ENCODE data around the gene CCND2.

CCND2 gene

GRCh38 chr12:4275016-4275869, 1.7 kb downstream of the CCND2 start:
- Histone ChIP-seq H4K20me1 (peaks cover 60% of the 10 kb centered on the region), H3K27me3 (peaks cover 91% of the 10 kb centered on the region), H3K27ac (no peak overlapping the region), H3K36me3 (no peaks in the 10 kb centered on the region), H3K4me3 (no peak overlapping the region), H3K4me1 (peaks cover 33% of the 10 kb centered on the region), H3K4me2 (peak overlapping the region; percentile 69; the same call in 1 of the 2 replicates), H3K9ac (no peak overlapping the region), H3K9me3 (no peaks in the 10 kb centered on the region)
- no peak for TF ChIP-seq Cebpa-rat (IDR thresholded peaks at IDR 0.05)

- no peaks in the 10 kb centered on the region for H3K9me3 ChIP-seq
- no peak overlapping the region for H3K9ac ChIP-seq
- TF ChIP-seq Cebpa-rat (IDR thresholded peaks at IDR 0.05), result no peak
- H3K27me3 ChIP-seq, result peaks cover 87% of the 10 kb centered on the region
- H3K36me3 ChIP-seq, result no peaks in the 10 kb centered on the region
- peaks cover 30% of the 10 kb centered on the region for H3K4me1 ChIP-seq
- H3K4me3 ChIP-seq, result no peak overlapping the region
- H4K20me1 ChIP-seq, result peaks cover 56% of the 10 kb centered on the region
- H3K4me2 ChIP-seq, result no peak overlapping the region
- H3K27ac ChIP-seq, result no peak overlapping the region
These were observed 2.3 kb downstream of the CCND2 start for GRCh38 chr12:4275870-4276301.

- Histone ChIP-seq H3K4me3 (no peak overlapping the region), H3K9me3 (no peaks in the 10 kb centered on the region), H3K9ac (no peak overlapping the region), H4K20me1 (peaks cover 48% of the 10 kb centered on the region), H3K36me3 (no peaks in the 10 kb centered on the region), H3K4me1 (peaks cover 24% of the 10 kb centered on the region), H3K27ac (no peak overlapping the region), H3K27me3 (peaks cover 79% of the 10 kb centered on the region), H3K4me2 (no peak overlapping the region)
- TF ChIP-seq Cebpa-rat (IDR thresholded peaks at IDR 0.05), result no peak
These were observed 3.1 kb downstream of the CCND2 start for GRCh38 chr12:4276524-4277204.

- H3K27ac ChIP-seq, result no peak overlapping the region
- no peak for TF ChIP-seq Cebpa-rat (IDR thresholded peaks at IDR 0.05)
- no peaks in the 10 kb centered on the region for H3K9me3 ChIP-seq
- H3K4me1 ChIP-seq, result peaks cover 23% of the 10 kb centered on the region
- H3K9ac ChIP-seq, result no peak overlapping the region
- no peak overlapping the region for H3K4me3 ChIP-seq
- no peaks in the 10 kb centered on the region for H3K36me3 ChIP-seq
- peaks cover 74% of the 10 kb centered on the region for H3K27me3 ChIP-seq
- peaks cover 45% of the 10 kb centered on the region for H4K20me1 ChIP-seq
- H3K4me2 ChIP-seq, result no peak overlapping the region
These were observed 3.6 kb downstream of the CCND2 start for GRCh38 chr12:4277205-4277543.

GRCh38 chr12:4277857-4278256, 4.3 kb downstream of the CCND2 start:
- no peaks in the 10 kb centered on the region for H3K36me3 ChIP-seq
- H4K20me1 ChIP-seq, result peaks cover 38% of the 10 kb centered on the region
- H3K9ac ChIP-seq, result no peak overlapping the region
- peaks cover 67% of the 10 kb centered on the region for H3K27me3 ChIP-seq
- no peak overlapping the region for H3K4me2 ChIP-seq
- no peaks in the 10 kb centered on the region for H3K9me3 ChIP-seq
- H3K4me1 ChIP-seq, result peaks cover 16% of the 10 kb centered on the region
- no peak for TF ChIP-seq Cebpa-rat (IDR thresholded peaks at IDR 0.05)
- no peak overlapping the region for H3K4me3 ChIP-seq
- no peak overlapping the region for H3K27ac ChIP-seq

GRCh38 chr12:4278329-4279197, 5.0 kb downstream of the CCND2 start:
- H3K4me2 ChIP-seq, result no peak overlapping the region
- peaks cover 10% of the 10 kb centered on the region for H3K4me1 ChIP-seq
- peaks cover 31% of the 10 kb centered on the region for H4K20me1 ChIP-seq
- no peak overlapping the region for H3K27ac ChIP-seq
- TF ChIP-seq Cebpa-rat (IDR thresholded peaks at IDR 0.05), result no peak
- peaks cover 60% of the 10 kb centered on the region for H3K27me3 ChIP-seq
- H3K9me3 ChIP-seq, result no peaks in the 10 kb centered on the region
- no peak overlapping the region for H3K4me3 ChIP-seq
- no peak overlapping the region for H3K9ac ChIP-seq
- H3K36me3 ChIP-seq, result no peaks in the 10 kb centered on the region

GRCh38 chr12:4279198-4279690, 5.7 kb downstream of the CCND2 start:
- TF ChIP-seq Cebpa-rat (IDR thresholded peaks at IDR 0.05), result no peak
- Histone ChIP-seq H3K4me2 (no peak overlapping the region), H3K4me3 (no peak overlapping the region), H3K27me3 (peaks cover 53% of the 10 kb centered on the region), H3K36me3 (no peaks in the 10 kb centered on the region), H3K4me1 (peaks cover 4% of the 10 kb centered on the region), H3K27ac (no peak overlapping the region), H3K9ac (no peak overlapping the region), H3K9me3 (no peaks in the 10 kb centered on the region), H4K20me1 (peaks cover 24% of the 10 kb centered on the region)

- H3K27me3 ChIP-seq, result peaks cover 40% of the 10 kb centered on the region
- H3K9ac ChIP-seq, result no peak overlapping the region
- TF ChIP-seq Cebpa-rat (IDR thresholded peaks at IDR 0.05), result no peak
- no peaks in the 10 kb centered on the region for H3K4me1 ChIP-seq
- H3K4me2 ChIP-seq, result no peak overlapping the region
- no peaks in the 10 kb centered on the region for H3K9me3 ChIP-seq
- no peak overlapping the region for H3K4me3 ChIP-seq
- H3K36me3 ChIP-seq, result no peaks in the 10 kb centered on the region
- H3K27ac ChIP-seq, result no peak overlapping the region
- H4K20me1 ChIP-seq, result peaks cover 12% of the 10 kb centered on the region
These were observed 7.0 kb downstream of the CCND2 start for GRCh38 chr12:4280351-4281163.

GRCh38 chr12:4281173-4281654, 7.7 kb downstream of the CCND2 start:
- Histone ChIP-seq H3K4me3 (no peak overlapping the region), H3K9me3 (no peaks in the 10 kb centered on the region), H3K4me1 (no peaks in the 10 kb centered on the region), H3K27me3 (peaks cover 33% of the 10 kb centered on the region), H3K9ac (no peak overlapping the region), H4K20me1 (peaks cover 6% of the 10 kb centered on the region; the same call in 1 of the 2 replicates), H3K4me2 (no peak overlapping the region), H3K36me3 (no peaks in the 10 kb centered on the region), H3K27ac (no peak overlapping the region)
- TF ChIP-seq Cebpa-rat (IDR thresholded peaks at IDR 0.05), result no peak
